Right forelimb (tissue), 1 donor: ENCODE data around the gene CTDSP1.

Experiments used
- DNase-seq: peaks from one replicate; pipeline ENCODE4 v3.0.0-alpha.2; 2018

The CTDSP1 gene, protein sequence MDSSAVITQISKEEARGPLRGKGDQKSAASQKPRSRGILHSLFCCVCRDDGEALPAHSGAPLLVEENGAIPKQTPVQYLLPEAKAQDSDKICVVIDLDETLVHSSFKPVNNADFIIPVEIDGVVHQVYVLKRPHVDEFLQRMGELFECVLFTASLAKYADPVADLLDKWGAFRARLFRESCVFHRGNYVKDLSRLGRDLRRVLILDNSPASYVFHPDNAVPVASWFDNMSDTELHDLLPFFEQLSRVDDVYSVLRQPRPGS

DNA sequence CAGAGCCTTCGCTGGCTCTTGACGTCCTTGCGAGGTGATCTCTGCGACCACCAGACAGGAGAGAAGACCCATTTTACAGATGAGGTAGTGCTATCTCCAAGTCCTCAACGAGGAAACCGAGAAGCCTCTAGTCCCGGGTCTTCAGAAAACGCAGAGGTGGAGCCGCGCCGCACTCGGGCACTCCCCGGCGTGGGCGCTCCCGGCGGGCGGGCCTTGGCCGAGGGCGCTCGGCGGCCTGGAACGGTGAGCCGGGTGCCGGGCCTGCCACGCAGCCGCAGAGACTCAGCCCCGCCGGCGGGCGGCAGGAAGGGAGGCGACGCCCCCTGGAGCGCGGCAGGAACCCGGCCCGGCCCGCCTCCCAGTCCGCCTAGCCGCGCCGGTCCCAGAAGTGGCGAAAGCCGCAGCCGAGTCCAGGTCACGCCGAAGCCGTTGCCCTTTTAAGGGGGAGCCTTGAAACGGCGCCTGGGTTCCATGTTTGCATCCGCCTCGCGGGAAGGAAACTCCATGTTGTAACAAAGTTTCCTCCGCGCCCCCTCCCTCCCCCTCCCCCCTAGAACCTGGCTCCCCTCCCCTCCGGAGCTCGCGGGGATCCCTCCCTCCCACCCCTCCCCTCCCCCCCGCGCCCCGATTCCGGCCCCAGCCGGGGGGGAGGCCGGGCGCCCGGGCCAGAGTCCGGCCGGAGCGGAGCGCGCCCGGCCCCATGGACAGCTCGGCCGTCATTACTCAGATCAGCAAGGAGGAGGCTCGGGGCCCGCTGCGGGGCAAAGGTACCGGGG, at the start of gene CTDSP1:
CTDSP1 (plus strand) TSS at position 478 of the 776 bp plus-strand sequence; CDS start at position 701, 223 bp downstream.
- DNase-seq: peak; percentile 99

DNA sequence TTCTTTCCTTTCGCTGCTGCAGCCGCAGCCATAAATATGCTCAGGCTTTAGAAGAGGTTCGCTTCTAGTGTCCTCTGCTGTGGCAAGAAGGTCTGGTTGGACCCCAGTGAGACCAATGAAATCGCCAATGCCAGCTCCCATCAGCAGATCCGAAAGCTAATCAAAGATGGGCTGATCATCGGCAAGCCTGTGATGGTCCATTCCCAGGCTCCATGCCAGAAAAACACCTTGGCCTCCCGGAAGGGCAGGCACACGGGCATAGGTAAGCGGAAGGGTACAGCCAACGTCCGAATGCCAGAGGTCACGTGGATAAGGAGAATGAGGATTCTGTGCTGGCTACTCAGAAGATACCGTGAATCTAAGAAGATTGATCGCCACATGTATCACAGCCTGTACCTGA, 45.6 kb upstream of the CTDSP1 start:
- no peak for DNase-seq

DNA sequence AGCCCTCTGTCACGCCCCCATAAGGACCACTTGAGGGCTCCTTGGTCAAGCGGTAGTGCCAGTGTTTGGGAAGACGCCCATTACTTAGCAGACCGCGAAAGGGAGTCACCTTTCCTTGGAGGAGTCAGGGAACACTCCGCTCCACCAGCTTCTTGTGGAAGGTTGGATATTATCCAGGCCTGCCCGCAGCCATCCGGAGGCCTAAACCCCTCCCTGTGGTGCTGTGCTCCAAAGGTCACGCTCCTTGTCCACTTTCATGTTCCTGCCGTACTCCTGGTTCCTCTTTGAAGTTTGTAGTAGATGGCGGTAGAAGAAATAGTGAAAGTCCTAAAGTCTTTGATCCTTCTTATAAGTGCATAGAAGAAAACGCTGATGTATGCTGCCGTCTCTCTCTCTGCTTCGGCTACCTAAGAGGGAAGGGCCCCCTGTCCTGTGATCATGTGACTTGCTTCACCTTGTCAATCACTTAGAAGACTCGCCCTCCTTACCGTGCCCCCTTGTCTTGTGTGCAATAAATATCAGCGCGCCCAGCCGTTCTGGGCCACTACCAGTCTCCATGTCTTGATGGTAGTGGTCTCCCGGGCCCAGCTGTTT, 44.7 kb upstream of the CTDSP1 start:
- no peak for DNase-seq

DNA sequence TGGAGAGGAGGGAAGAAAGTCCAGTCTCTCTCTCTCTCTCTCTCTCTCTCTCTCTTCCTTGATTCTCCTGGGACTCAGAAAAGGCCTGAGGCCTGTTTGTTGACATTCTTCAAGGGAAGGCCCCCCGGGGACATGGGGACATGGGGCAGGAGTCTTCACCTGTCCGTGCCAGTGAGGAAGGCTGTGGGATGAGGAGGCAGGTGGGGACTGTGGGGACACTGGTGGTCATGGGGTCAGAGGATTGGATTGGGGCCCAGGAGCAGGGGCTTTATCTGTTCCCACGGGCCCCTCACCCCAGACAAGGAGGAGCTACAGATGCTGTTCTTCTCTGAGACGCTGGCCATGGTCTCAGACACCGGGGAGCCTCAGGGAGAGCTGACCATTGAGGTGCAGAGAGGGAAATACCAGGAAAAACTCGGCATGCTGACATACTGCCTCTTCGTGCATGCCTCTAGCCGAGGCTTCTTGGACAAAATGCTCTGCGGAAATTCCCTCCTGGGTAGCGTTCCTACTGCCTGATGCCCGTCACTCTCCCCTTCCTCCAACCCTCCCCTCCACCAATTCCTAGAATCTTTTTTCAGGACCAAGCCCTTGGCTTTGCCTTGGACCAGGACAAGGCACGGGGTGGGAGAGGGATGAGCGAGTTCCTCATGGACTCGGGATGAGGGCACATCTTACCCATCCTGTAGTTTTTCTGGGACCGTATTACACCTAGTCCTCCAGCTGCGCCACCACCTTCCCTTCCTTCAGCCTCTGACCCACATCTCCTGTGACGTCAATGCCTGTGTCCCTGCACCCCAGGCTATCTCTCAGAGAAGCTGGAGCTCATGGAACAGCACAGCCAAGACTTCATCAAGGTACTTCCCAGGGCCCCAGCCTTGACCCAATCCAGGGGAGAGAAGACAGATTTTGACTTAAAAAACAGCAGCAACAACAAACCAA, 42.2 kb upstream of the CTDSP1 start:
- no peak for DNase-seq

DNA sequence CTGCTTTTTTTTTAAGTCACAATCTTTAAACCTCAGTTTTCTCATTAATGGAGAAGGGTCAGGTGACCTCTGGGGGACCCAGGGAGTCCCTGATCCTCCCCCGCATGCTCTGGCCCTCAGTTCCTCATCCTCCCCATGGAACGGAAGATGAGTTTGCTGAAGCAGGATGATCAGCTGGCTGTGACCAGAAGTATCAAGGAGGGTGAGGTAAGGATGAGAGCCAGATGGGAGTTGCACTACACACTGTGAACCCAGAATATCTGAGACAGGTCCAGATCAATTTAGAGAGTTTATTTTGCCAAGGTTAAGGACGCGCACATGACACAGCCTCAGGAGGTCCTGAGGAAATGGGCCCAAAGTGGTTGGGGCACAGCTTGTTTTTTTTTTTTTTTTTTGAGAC, 39.2 kb upstream of the CTDSP1 start:
- no peak for DNase-seq

DNA sequence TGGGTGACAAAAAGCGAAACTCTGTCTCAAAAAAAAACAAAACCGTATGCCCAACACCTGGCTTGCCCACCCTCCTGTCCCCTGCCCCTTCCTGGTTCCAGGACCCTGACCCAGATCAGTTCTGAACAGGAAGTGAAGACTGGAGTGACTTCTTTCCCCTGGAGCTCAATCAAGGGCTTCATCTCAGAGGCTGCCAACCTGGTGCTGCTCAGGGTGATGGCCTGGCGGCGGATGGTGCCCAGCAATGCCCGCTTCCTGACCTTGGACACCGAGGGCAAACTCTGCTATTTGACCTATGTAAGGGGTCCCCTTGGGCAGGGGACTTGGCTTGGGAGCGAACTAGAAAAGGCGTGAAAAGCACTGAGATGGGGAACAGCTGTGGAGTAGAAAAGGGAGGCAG, 37.1 kb upstream of the CTDSP1 start:
- no peak for DNase-seq

DNA sequence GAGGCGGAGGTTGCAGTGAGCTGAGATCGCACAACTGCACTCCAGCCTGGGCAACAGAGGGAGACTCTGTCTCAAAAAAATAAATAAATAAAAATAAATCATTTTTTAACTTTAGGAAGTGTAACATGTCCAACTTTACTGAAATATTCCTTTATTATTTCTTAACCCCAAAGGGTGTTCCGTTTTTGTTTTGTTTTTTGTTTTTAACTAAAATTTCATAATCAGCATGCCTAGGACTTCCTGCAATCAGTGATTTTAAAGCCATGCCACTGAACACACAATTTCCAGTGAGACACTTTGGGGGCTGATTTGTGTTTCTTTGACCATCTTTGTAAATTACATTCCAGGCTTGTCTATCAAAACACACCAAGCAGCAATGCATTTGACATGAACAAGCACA, 35.9 kb upstream of the CTDSP1 start:
- DNase-seq: no peak

DNA sequence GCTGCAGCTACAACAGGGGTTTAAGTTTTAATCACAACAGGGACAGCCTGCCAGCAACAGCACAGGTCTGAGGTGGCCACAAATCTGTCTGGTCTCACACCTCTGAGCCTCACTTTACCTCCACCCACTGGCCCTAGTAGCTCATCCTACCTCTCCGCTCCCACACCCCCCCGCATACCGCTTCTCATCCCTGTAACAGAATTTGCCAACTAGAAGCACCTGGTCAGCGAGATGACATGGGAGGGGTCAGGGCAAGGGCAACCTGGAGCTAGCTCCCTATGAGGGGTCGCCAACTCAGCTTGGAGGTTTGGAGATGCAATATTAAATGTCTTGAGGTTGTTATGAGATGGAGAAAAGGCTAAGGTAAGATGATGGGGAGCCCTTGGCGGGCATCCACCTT, 35.5 kb upstream of the CTDSP1 start:
- no peak for DNase-seq

DNA sequence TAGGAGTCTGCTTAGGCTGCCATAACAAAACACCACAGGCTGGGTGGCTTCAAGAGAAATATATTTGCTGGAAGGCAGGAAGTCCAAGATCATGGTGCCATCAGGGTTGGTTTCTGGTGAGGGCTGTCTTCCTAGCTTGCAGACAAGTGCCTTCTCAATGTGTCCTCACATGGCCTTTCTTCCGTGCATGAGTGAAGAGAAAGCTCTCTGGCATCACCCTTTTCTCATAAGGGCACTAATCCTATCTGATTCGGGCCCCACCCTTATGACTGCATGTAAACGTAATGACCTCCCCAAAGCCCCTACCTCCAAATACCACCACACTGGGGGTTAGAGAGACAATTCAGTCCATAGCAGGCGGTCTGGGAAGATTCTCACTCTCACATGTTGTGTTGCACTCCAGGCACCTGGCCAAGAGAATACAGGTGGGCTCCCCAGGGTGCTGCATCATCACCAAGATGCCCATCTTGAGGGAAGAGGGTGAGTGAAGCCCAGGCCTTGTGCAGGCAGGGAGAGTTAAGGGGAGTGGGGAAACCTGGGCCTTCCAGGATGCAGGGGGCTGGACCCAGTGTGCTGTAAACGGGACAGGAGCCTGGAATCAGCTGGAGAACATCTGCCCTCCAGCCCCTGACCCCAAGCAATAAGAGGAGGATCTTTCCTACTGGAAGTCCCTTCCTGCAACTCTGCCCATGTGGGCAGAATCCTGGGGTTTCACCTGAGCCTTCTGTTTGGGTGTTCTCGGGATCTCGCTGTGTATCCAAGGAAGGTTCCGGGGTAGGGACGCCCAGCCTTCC, 32.9 kb upstream of the CTDSP1 start:
- no peak for DNase-seq

DNA sequence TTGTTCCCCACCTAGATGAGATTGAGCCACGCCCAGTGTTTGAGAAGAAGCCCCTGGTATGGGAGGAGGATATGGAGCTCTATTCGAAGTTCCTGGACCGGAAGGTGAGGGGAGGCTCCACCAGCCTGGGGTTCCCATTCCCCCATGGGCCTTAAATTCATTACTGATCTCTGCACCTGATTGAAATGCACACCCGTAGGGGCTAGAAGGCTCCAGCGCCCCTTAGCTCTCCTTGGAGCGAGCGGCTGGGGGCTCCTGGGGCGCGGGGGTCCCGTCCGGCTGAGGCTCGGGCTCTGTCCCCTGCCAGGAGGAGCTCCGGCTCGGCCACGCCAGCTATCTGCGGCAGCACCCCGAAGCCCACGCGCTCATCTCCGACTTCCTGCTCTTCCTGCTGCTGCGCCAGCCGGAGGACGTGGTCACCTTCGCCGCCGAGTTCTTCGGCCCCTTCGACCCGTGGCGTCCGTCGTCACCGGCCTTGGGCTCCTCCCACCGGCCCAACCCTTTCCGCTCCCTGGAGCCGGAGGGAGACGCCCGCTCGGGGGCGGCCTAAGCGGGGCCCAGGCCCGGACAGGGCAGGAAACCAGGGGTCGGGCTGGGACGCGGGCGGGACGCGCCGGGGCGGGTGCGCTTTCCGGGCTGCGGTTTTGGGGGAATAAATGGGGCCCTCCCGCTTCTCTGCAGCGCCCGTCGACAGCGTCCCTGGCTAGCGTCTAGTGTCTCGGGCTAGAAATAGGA, 32.1 kb upstream of the CTDSP1 start:
- DNase-seq: peak; percentile 87

DNA sequence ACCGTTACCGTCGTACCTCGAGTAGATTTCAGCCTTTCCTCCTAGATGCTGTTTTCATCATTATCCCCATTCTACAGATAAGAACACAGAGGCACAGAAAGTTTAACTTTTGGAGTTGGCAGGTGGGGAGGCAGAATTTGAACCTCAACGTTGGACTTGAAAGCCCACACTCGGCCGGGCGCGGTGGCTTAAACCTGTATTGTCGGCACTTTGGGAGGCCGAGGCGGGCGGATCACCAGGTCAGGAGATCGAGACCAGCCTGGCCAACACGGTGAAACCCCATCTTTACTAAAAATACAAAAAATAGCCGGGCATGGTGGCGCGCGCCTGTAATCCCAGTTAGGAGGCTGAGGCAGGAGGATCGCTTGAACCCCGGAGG, 31.5 kb upstream of the CTDSP1 start:
- no peak for DNase-seq

DNA sequence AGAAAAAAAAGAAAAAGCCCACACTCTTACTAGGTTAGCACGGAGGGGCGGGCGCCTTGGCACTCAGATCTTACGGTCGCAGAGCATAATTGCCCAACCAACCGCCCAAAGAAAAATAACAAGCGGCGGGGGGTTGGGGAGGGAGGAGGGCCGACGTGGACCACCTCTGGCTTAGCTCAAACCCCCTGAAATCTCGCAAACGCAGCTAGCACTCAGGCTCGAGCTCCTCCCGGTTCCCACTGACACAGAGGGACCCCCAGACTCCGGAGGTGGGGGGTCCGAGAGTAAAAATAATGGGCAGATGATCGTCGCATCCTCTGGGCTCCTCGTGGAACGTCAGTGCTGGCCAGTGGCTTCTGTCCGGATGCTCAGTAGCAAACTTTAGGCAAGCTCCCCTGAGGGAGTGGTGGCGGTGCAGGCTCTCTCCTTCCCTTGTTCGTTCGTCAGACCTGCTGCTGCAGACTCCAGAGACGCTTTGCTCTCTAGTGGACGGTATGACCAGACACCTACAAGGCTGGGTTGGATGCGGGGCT, 31.0 kb upstream of the CTDSP1 start:
- DNase-seq: no peak

DNA sequence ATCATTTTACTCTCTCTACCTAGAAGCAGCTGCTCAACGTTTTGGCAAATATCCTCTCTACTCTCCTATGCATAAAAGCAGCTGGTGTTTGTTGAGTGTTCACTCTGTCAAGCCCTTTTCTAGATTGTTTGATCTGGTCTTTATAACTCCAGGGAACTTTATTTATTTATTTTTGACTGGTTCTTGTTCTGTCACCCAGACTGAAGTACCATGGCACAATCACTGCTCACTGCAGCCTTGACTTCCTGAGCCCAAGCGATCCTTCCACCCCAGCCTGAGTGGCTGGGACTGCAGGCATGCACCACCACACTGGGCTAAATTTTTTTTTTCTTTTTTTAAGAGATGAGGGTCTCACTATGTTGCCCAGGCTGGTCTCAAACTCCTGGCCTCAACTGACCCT, 30.3 kb upstream of the CTDSP1 start:
- no peak for DNase-seq

DNA sequence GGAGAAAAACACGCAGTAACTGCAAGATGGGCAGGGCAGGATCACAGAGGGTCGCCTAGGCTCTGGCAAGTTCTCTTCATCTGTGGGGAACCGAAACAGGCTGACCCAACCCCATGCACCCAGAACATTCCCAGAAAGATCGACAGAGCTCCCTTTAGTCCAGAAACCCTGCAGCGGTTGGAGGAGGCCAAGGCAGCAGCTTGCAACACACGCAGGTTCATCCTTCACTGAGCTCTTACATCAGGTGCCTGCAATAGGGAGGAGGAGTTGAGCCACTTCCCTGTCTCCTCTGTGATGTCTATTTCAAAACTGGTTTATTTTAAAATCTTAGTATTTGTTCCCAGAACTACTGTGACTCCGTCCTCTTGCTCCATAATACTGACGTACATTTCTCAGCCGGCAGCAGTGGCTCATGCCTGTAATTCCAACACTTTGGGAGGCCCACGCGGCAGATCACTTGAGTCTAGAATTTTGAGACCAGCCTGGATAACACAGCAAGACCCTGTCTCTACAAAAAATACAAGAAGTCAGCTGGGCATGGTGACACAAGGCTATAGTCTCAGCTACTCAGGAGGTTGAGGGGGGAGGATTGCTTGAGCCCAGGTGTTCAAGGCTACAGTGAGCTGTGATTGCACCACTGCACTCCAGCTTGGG, 29.1 kb upstream of the CTDSP1 start:
- no peak for DNase-seq

DNA sequence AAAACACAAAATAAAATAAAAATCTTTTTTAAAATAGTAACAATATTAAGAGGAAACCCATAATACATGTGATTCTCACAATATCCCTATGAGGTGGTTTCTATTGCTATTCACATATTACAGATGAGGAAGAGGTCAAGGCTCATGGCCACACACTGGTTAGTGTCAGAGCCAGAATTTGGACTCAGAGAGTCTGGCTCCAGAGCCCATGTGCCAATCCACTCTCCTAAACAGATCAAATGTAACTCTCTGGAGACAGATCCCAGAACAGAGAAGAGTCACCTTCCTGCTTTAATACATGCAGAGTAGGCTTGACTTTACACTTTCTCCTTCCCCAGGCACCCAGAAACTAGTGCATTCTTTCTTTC, 27.7 kb upstream of the CTDSP1 start:
- no peak for DNase-seq

DNA sequence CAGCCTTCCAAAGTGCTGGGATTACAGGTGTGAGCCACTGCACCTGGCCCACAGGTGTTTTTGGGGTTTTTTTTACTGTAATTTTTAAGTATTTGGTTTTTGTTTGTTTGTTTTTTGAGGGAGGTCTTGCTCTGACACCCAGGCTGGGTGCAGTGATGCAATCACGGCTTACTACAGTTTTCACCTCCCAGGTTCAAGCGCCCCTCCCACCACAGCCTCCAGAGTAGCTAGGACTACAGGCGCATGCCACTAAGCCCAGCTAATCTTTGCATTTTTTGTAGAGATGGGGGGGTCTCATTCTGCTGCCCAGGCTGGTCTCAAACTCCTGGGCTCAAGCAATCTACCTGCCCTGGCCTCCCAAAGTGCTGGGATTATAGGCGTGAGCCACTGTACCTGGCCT, 24.9 kb upstream of the CTDSP1 start:
- no peak for DNase-seq

DNA sequence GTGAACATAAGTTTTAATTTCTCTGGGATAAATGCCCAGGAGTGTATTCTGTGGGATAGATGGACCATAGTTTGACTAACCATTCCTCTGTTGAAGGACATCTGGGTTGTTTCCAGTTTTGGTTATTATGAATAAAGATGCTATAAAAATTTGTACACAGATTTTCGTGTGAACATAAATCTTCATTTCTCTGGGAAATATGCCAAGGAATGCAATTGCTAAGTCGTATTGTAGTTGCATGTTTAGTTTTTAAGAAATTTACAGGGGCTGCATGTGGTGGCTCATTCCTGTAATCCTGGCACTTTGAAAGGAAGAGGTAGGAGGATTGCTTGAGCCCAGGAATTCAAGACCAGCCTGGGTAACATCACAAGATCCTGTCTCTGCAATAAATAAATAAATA, 24.5 kb upstream of the CTDSP1 start:
- DNase-seq: no peak

DNA sequence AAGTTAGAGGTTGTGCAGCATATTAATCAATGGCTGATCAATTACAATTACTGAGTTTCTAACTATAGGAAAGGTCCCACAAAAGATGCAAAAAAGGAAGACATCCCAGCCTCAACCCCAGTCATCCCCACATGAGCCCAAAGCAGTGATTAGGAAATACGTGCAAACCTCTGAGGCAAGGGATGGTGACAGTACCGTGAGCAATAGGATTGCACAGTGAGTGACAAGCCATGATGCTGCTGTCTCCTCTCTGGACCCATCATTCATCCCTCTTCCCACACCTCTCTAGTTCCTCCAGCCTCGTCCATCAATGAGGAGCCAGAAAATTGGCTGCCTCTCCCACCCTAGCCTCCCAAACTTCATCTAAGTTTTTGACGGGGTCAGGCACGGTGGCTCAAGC, 21.6 kb upstream of the CTDSP1 start:
- no peak for DNase-seq

DNA sequence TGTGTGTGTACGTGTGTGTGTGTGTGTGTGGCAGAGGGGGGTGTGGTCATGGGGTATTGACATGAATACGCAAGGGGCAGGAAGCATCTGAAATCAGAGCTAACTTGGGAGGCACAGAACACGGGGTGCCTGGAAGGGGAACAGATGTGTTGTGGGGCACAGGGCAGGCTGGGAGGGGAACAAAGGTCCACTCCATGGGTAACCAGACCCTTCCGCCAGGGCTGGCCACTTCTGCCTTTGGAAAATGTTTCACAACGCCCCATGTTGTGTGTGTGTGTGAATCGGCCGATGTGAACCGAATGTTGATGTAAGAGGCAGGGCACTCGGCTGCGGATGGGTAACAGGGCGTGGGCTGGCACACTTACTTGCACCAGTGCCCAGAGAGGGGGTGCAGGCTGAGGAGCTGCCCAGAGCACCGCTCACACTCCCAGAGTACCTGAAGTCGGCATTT, 17.7 kb upstream of the CTDSP1 start, which contains the start of gene SLC11A1:
SLC11A1 (plus strand) TSS at position 358 of the 451 bp plus-strand sequence. CDS start 96 bp downstream, outside the sequence.
- DNase-seq: no peak

DNA sequence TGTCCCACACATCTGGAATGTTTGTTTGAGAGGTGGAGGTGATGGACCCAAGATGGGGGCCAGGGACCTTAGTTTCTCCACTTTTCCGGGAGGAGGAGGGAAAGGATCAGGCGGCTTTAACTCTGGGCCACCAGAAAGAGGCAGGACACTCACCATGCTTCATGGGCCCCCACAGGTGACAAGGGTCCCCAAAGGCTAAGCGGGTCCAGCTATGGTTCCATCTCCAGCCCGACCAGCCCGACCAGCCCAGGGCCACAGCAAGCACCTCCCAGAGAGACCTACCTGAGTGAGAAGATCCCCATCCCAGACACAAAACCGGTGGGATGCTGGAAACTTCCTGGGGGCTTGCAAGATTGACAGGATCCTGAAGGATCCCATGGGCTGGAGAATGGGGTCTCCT, 16.9 kb upstream of the CTDSP1 start:
- DNase-seq: no peak
